HG03095 (cell line): ENCODE results near the gene DNAJC10.

Experiments
- ATAC-seq: cut with Tn5 transposase; IDR thresholded peaks from one replicate; pipeline ENCODE4 v1.9.1; 2021; ENCODE audit warnings: moderate library complexity; ENCODE audit not compliant: unreplicated experiment

DNAJC10 gene

DNA sequence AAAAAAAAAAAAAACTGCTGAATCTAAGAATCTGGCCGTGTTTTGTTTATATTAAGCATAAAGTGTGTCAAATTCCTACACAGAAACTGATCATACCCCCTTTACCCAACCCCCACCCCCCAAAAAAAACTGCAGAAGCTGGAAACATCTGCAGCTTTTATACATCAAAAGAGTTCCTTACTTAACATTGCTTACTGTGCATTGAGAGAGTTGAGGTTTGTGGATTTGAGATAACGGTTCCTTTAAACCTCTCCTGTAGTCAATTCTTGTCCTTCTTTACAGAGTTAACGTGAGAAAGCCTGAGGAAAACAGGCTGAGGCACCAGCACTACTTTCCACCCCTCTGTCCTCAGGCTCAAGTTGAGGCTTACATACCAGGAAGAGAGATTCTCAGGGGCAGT lies 115.9 kb downstream of the DNAJC10 start:
- ATAC-seq: no peak

DNA sequence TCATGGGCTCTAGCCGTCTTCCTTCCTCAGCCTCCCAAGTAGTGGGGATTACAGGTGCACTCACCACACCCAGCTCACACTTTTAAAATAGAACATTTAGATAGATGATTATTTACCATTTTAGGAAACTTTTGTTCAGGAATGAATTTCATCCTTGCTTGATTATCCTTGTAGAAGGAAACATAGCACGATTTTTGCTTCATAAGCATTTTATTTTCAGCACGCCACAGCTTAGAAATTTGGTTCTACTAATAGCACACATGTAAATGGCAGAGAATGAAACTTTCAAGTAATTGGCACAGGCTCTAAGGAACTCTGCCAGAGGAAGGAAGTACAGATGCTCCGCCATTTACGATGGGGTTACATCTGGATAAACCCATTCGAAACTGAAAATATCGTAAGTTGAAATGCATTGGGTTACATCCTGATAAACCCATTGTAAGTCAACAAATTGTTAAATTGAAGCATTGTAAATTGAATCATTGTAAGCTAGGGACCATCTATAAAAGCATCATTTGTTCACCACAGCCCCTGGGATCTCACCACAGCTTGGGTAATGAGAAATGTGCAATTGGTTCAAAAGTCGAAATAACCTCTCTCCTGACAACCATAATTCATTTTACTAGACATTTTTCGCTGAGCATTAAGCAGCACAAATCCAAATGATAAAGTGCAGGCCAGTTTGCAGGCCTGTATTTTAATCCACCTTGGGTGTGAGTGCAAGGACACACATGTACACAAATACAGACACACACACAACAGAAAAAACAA lies 117.2 kb downstream of the DNAJC10 start:
- ATAC-seq: no peak

DNA sequence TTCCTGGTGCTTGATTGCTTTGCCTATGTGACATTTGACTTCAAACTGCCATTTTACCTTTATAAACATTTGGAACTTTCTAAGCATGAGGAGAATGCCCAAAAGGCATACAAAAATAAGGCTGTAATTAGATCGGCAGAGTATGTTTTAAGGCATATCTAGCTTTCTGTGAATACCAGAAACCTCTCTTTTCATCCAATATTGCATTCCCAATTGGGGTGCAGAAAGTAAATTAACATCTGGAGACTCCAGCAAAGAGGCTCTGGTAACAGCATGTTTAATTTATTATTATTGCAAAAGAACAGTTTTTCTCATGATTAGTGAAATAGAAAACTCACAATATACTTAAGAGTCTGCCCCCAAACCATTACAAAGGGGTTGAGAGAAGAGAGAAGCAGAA lies 118.2 kb downstream of the DNAJC10 start:
- no peak for ATAC-seq

DNA sequence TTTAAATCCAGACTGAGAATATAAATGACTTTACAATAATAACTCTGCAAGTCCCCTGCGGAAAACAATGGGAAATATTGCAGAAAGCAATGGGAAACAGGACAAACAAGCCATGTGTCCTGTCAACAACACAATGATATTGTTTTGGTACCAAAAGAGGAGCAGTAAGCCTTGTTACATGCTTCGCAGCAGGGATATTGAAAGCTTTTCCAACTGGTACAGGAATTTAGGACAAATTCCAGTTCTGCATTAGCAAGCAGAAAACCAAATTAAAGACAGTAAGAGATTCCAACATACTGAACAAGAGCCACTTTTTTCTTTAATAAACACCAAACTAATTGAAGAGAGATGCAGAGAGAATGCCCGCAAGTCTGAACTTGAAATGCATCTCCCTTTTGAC lies 120.4 kb downstream of the DNAJC10 start:
- no peak for ATAC-seq
